Thyroid gland (tissue), 4 donors: ENCODE data around the gene TPMT.
"Not testable (repeated sequence)": the region's sequence is repeated elsewhere in the genome, so short reads cannot be mapped to it uniquely, and the experiment has no call there.

Experiments used
- CTCF ChIP-seq, 6 experiments: fragments of 200-600 bp in 3 of 6; fragments of 450-650 bp in 3 of 6; sonication (generic) in 3 of 6; IDR thresholded peaks; one replicate each; pipeline ENCODE4 v1.5.1; 2016 to 2019; ENCODE audit warnings: antibody characterized with exemption in 6 of 6, mild to moderate bottlenecking in 2 of 6, inconsistent platforms in 1 of 6, moderate library complexity in 1 of 6
- POLR2A ChIP-seq, 2 donors: fragments of 450-650 bp; IDR thresholded peaks; one replicate each; pipeline ENCODE4 v1.6.1; 2017; ENCODE audit warnings: antibody characterized with exemption in 2 of 2, mild to moderate bottlenecking in 2 of 2, moderate library complexity in 1 of 2

DNA sequence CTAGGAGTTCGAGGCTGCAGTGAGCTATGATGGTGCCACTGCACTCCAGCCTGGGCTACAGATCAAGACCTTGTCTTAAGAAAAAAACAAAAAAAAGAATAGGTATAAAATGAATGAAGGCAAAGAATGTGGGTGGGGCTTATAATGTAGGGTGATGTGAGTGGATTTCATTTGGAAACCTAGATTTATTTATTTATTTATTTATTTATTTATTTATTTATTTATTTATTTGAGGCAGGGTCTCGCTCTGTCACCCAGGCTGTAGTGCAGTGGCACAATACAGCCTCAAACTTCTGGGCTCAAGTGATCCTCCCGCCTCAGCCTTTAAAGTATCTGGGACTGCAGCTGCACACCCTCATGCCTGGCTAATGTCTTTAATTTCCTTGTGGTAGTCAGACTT is 3.5 kb downstream of the TPMT start:
- TF ChIP-seq CTCF, POLR2A (IDR thresholded peaks at IDR 0.05): not testable (repeated sequence)
